K562 (cell line): ENCODE results near the gene DSCAM. TPM values are rescaled to one million over a fixed set of nuclear protein-coding genes. Genes with fewer than 3 reads are reported as not detected.

ENCODE experiments used
- ATAC-seq: fragments of 200-7000 bp; cut with Tn5 transposase; 3 replicates; pipeline ENCODE4 v1.9.1; 2020; ENCODE audit warnings: moderate library complexity
- BruUV-seq: library from RNA; stranded (reverse); fragments of 400-500 nt; replicated peaks from 2 replicates; lab custom pipeline; 2021; lab: Mats Ljungman, UMichigan
- CTCF ChIA-PET: fragments of 300-600 bp; formaldehyde crosslinking; extraction: SDS; loops from one replicate; lab custom pipeline; 2021; ENCODE audit warnings: low intra/inter-chr PET ratio; lab: Yijun Ruan, JAX
- POLR2A ChIA-PET: fragments of 300-600, 350-650 bp; sonication (Branson Sonifier 250); formaldehyde crosslinking; extraction: SDS; loops from one replicate; lab custom pipeline; 2021; ENCODE audit warnings: antibody characterized with exemption, inconsistent platforms; lab: Yijun Ruan, JAX
- DNase-seq, 4 experiments: peaks; one replicate each; pipeline versions ENCODE4 v3.0.0 to v3.0.0-alpha.2; 2011 to 2018; ENCODE audit warnings: low spot score in 3 of 4, mixed read lengths in 3 of 4; ENCODE audit errors: extremely low read depth in 1 of 4
- FAIRE-seq: peaks from 2 replicates; lab custom pipeline; 2011; peaks lifted over from hg19 to GRCh38; lab: Jason Lieb, UNC
- H2AFZ ChIP-seq: 2 replicates; pipeline ENCODE4 v1.6.0; 2011; ENCODE audit warnings: low read depth, low read length, control low read depth, inconsistent platforms
- H3K27ac ChIP-seq: fragments of 200-600 bp; 3 replicates; pipeline ENCODE4 v1.8.0; 2011; ENCODE audit warnings: low read depth, mild to moderate bottlenecking, control low read depth, inconsistent platforms, low read length, moderate library complexity, mixed read lengths; ENCODE audit errors: extremely low read depth
- H3K27me3 ChIP-seq, 2 experiments: fragments of 300-600 bp in 1 of 2; 2 replicates in 1 of 2; 3 replicates in 1 of 2; pipeline versions ENCODE4 v1.6.0 to v1.8.0; 2011; ENCODE audit warnings: inconsistent platforms in 2 of 2, low read length in 2 of 2, mild to moderate bottlenecking in 1 of 2, mixed read lengths in 1 of 2, moderate library complexity in 1 of 2; ENCODE audit not compliant: control insufficient read depth in 2 of 2, insufficient read depth in 2 of 2
- H3K36me3 ChIP-seq: fragments of 300-600 bp; 3 replicates; pipeline ENCODE4 v1.8.0; 2011; ENCODE audit warnings: mild to moderate bottlenecking, low read length, inconsistent platforms; ENCODE audit not compliant: control insufficient read depth, insufficient read depth
- H3K4me1 ChIP-seq, 2 experiments: fragments of 200-600 bp in 1 of 2; replicated peaks in 1 of 2; 2 replicates in 1 of 2; 3 replicates in 1 of 2; pipeline versions ENCODE4 v1.5.1 to v1.8.0; 2011; ENCODE audit warnings: inconsistent platforms in 2 of 2, low read length in 2 of 2, mild to moderate bottlenecking in 1 of 2, mixed read lengths in 1 of 2, moderate library complexity in 1 of 2; ENCODE audit not compliant: control insufficient read depth in 2 of 2, insufficient read depth in 2 of 2
- H3K4me2 ChIP-seq: 2 replicates; pipeline ENCODE4 v1.6.1; 2011; ENCODE audit warnings: low read length, control low read depth, inconsistent platforms, mixed read lengths; ENCODE audit not compliant: insufficient read depth
- H3K4me3 ChIP-seq: fragments of 200-600 bp; sonication (generic), shearing (Covaris generic); 2 replicates; pipeline ENCODE4 v1.5.1; 2016; ENCODE audit warnings: control low read depth, inconsistent platforms
- H3K79me2 ChIP-seq: fragments of 200-600 bp; 3 replicates; pipeline ENCODE4 v1.8.0; 2011; ENCODE audit warnings: low read length, inconsistent platforms; ENCODE audit not compliant: control insufficient read depth, insufficient read depth
- H3K9ac ChIP-seq, 2 experiments: 2 replicates each; pipeline versions ENCODE4 v1.6.0 to v1.6.1; 2011; ENCODE audit warnings: low read depth in 2 of 2, low read length in 2 of 2, control low read depth in 1 of 2, inconsistent platforms in 1 of 2, mild to moderate bottlenecking in 1 of 2, mixed read lengths in 1 of 2; ENCODE audit not compliant: insufficient read depth in 1 of 2
- H3K9me1 ChIP-seq: one replicate; pipeline ENCODE4 v1.6.0; 2011; ENCODE audit warnings: inconsistent platforms, mild to moderate bottlenecking, low read length, moderate library complexity; ENCODE audit not compliant: control insufficient read depth, insufficient read depth
- H3K9me3 ChIP-seq: replicated peaks from 2 replicates; pipeline ENCODE4 v1.5.1; 2011; ENCODE audit warnings: low read depth, low read length, inconsistent platforms; ENCODE audit not compliant: control insufficient read depth, insufficient read depth
- H4K20me1 ChIP-seq: replicated peaks from 2 replicates; pipeline ENCODE4 v1.6.1; 2011; ENCODE audit warnings: low read length, inconsistent platforms, mixed read lengths; ENCODE audit not compliant: control insufficient read depth, insufficient read depth
- FOXM1 ChIP-seq, 2 experiments: fragments of 450-650 bp in 1 of 2; sonication (generic) in 1 of 2; formaldehyde crosslinking in 1 of 2; IDR thresholded peaks; 2 replicates each; pipeline versions ENCODE4 v1.6.1 to v1.9.0; 2017 to 2022; ENCODE audit warnings: low read depth in 2 of 2, mild to moderate bottlenecking in 2 of 2, missing genetic modification reagents in 1 of 2, moderate library complexity in 1 of 2
- L3MBTL2 ChIP-seq: fragments of 450-650 bp; IDR thresholded peaks from 2 replicates; pipeline ENCODE4 v1.6.1; 2016; ENCODE audit warnings: mild to moderate bottlenecking, moderate library complexity
- MAFF ChIP-seq: IDR thresholded peaks from 2 replicates; pipeline ENCODE4 v1.6.1; 2012; ENCODE audit warnings: low read length, improper control_type of control experiment
- PHB ChIP-seq: fragments of 250-450 bp; sonication (Bioruptor Pico); IDR thresholded peaks from 2 replicates; pipeline ENCODE4 v1.5.0; 2021
- TAF7 ChIP-seq: fragments of 450-650 bp; IDR thresholded peaks from 2 replicates; pipeline ENCODE4 v1.6.1; 2016; ENCODE audit warnings: missing genetic modification characterization, missing compliant biosample characterization
- WGBS: fragments of 100-300 bp; shearing (Covaris generic); methylation state at CpG from one replicate; pipeline ENCODE4 v1.1.6; 2016; ENCODE audit warnings: low coverage, mixed read lengths; ENCODE audit not compliant: insufficient coverage; ENCODE audit errors: missing lambda C conversion rate; 5-methylcytosine and 5-hydroxymethylcytosine counted together
- in situ Hi-C: fragments of 300-500 bp; cut with MboI; formaldehyde crosslinking; loops from 4 replicates; pipeline ENCODE4 v1.15.0; 2018; ENCODE audit warnings: inconsistent platforms, mixed read lengths
- intact Hi-C: fragments of 100-400 bp; cut with micrococcal nuclease; formaldehyde crosslinking; loops from 2 replicates; pipeline ENCODE4 v1.14.2; 2022
- polyA plus RNA-seq, 8 experiments: library from polyadenylated mRNA; depleted of rRNA in 4 of 8; stranded (reverse) in 5 of 8; unstranded in 3 of 8; fragments of >200 nt; fragmentation: Nextera tagmentation in 2 of 8; fragmentation: Illumina TruSeq in 1 of 8; extraction: Ambion mirVana in 2 of 8; extraction: Trizol in 1 of 8; gene quantifications; 2 replicates each; pipeline versions ENCODE4 v1.2.1 to v1.2.3, GENCODE V29; 2011 to 2014; ENCODE audit warnings: inconsistent platforms in 1 of 8, missing spikeins in 1 of 8
- total RNA-seq, 7 experiments: library from RNA; depleted of rRNA in 6 of 7; stranded (reverse); fragments of >200 nt in 6 of 7; fragmentation: Illumina TruSeq in 2 of 7; extraction: Trizol in 2 of 7; gene quantifications; 2 replicates each; pipeline versions ENCODE4 v1.2.1 to v1.2.3, GENCODE V29; 2011 to 2021; ENCODE audit warnings: low replicate concordance in 1 of 7

Gene DSCAM
- total and polyA plus RNA-seq, 9 of the 15 experiments (the other 6 are each of a cell fraction or from before 2014, with no cell fraction given), result not detected

DNA sequence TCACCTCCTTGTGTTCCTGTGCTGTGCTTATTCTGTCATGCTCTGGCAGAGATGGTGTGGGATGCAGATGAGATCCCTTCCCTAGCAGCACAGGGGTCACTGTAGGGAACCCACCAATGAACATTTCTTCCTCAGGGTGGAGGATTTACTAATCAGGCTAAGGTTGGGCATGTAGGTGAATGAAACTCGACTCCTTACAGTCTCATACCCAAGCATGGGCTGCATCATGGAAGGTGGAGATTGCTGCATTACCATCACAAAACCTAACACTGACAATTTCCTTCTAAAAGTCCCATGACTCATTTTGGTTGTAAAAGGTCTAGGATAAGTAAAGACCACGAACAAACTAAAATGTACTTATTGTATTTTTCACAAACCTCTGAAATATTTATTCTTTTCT lies 399.9 kb downstream of the DSCAM start:
- BruUV-seq, result no TSS peak

DNA sequence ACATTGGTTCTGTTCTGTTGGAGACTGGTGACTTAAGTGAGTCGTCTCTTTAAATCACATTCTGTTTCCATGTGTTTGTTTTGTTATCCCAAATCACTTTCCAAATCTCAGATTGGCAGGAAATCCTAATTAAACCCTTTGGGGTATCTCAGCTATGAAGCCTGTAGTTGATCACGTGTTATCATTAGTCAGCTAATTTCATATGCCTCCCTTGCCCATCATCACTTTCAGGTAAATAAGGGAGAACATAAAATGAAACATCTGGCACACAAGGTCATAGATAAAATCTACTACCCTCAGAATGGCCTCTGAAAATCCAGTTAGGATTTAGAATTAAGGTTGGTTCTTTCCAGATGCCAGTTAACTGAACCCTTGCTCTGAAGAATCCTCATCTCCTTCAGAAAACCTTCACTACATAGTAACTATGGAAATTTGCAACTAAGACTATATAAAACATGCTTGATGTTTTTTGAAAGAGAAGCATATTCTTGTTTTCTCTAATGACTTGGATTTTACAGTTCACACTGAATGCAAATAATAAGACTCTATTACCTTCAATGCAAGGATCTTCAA lies 401.5 kb downstream of the DSCAM start:
- BruUV-seq, result no TSS peak
- H4K20me1 ChIP-seq, result no peaks in the 10 kb centered on the region
- no peaks in the 10 kb centered on the region for H3K9me1 ChIP-seq
- intact Hi-C loops, result no loop called here
- CTCF ChIA-PET, result no interaction called here
- H2AFZ ChIP-seq, result no peak overlapping the region
- TF ChIP-seq FOXM1 (IDR thresholded peaks at IDR 0.05; ENCODE audit: low read depth), result no peak
- no peak for TF ChIP-seq FOXM1 (CRISPR knock-in tag; IDR thresholded peaks at IDR 0.05; ENCODE audit: low read depth)
- TF ChIP-seq MAFF, result 0 out of 2 replicates have a peak, but pooled peaks have one; percentile 15
- H3K79me2 ChIP-seq, result no peaks in the 10 kb centered on the region
- H3K4me2 ChIP-seq, result no peak overlapping the region
- DNase-seq (no peak), ATAC-seq (no peak), FAIRE-seq (no peak)
- no peak overlapping the region for H3K27ac ChIP-seq
- in situ Hi-C loops, result no loop called here
- H3K9ac ChIP-seq, result no peak overlapping the region
- H3K4me3 ChIP-seq, result no peak overlapping the region
- H3K27me3 ChIP-seq, result no peaks in the 10 kb centered on the region
- no peaks in the 10 kb centered on the region; the same call in 1 of the 2 replicates for H3K9me3 ChIP-seq
- H3K36me3 ChIP-seq, result no peaks in the 10 kb centered on the region
- no peaks in the 10 kb centered on the region for H3K4me1 ChIP-seq
- WGBS, result 0% methylated on average over 2 of the region's 2 CpGs
- POLR2A ChIA-PET, result no interaction called here

More for the DNA sequence above, 399.9 kb downstream of the DSCAM start:
- TF ChIP-seq TAF7, result no peak
- TF ChIP-seq L3MBTL2, result no peak
- no peak for TF ChIP-seq PHB
- TF ChIP-seq, all 486 proteins: peak for 0
- intact Hi-C loops, result no loop called here
- ATAC-seq (no peak), FAIRE-seq (no peak), DNase-seq (no peak)
- Histone ChIP-seq H3K9ac (no peak overlapping the region), H3K4me3 (no peak overlapping the region), H3K4me2 (no peak overlapping the region), H3K4me1 (no peaks in the 10 kb centered on the region), H3K36me3 (no peaks in the 10 kb centered on the region), H3K9me3 (no peaks in the 10 kb centered on the region; the same call in 1 of the 2 replicates), H3K9me1 (no peaks in the 10 kb centered on the region), H3K27me3 (no peaks in the 10 kb centered on the region), H4K20me1 (no peaks in the 10 kb centered on the region), H3K79me2 (no peaks in the 10 kb centered on the region), H3K27ac (no peak overlapping the region), H2AFZ (no peak overlapping the region)
- in situ Hi-C loops, result no loop called here
- POLR2A ChIA-PET, result no interaction called here
- 0% methylated on average over 2 of the region's 2 CpGs for WGBS
- CTCF ChIA-PET, result no interaction called here
